HK-2 (cell line): ENCODE measurements around the gene CCDC63.
"Not testable (repeated sequence)": the region's sequence is repeated elsewhere in the genome, so short reads cannot be mapped to it uniquely, and the experiment has no call there.

Source experiments
- DNase-seq: peaks from one replicate; pipeline ENCODE4 v3.0.0-alpha.2; 2018; ENCODE audit not compliant: unreplicated experiment

CCDC63 gene

GRCh38 chr12:110923192-110923591 is 76.4 kb downstream of the CCDC63 start:
- DNase-seq, result no peak

DNA sequence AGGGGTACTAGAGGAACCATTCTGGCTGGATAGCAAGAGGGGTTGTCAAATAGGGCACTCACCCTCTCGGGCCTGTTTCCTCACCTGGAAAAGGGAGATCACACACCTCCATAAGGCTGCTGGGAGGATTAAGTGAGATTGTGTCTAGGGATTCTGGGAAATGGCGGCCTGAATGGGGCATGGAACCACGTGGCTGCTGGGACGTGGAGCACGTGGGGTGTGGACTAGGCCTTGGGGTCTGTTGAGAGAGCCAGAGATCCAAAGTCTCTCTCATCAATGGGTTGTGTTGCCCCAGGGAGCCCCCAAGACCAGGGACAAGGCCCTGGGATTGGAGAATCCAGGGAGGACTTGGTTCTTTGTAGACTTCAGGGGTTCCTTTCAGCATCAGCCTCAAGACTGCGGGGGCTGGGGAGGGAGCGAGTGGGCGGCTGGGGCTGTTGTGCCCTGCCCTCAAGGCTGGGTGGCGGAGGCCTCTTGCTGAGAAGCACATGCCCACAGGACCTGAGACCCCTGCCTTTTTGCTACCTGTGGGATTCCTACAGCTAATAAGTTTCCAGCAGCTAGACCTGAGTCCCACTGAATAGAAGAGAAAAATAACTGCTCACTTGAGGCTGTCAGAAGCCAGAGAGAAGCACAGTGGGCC is 77.0 kb downstream of the CCDC63 start:
- no peak for DNase-seq

DNA sequence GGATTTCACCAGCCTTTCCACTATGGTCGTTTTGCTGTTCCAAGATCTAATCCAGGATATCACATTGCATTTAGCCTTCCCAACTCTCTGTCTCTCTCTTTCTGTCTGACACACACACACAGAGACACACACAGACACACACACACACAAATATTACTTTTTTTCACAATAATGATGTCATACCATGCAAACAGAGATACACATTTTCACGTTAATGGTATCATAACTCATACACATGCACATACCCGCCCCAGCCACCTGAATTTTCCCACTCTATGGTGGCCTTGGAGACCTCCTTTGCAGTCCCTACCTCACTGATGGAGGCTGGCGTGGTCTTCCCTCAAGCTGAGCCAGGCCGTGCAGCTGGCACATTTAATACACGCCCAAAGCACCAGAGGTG is 80.8 kb downstream of the CCDC63 start:
- DNase-seq, result no peak

GRCh38 chr12:110928700-110929099 is 81.9 kb downstream of the CCDC63 start:
- DNase-seq, result no peak

- DNase-seq, result no peak
Observed at GRCh38 chr12:110929818-110930217, 83.0 kb downstream of the CCDC63 start.

DNA sequence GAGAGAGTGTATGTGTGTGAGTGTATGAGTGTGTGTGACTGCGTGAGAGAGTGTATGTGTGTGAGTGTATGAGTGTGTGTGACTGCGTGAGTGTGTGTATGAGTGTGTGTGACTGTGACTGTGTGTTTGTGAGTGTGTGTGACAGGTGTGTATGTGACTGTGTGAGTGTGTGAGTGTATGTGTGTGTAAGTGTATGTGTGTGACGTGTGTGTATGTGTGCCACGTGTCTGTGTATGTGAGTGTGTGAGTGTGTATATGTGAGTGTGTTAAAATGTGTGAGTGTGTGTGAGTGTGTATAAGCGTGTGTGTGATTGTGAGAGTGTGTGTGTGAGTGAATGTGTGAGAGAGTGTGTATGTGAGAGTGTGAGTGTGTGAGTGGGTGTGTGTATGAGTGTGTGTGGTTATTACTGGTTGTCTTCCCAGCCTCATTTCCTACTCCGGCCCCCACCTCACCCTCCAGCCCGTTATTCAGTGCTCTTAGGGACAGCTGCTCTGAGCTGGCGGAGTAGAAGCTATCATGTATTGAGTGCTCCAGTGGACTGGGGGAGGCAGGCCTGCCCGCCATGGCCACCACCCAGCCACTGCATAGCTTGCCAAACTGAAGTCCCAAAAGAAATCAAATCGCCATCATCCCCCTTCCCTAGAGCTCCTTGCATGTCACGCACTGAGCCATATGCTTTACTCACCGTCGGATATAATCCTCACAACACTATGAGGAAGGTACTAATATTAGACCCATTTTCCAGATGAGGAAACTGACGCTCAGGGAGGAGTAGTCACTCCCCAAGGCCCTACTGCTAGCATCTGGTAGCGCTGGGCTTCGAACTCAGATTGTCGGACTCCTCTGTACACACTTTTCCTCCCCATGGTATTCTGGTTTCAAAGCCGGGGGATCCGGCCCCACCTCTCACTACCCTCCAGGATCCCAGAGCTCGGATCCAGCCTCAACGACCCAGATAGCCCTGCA is 83.8 kb downstream of the CCDC63 start:
- no peak for DNase-seq

DNA sequence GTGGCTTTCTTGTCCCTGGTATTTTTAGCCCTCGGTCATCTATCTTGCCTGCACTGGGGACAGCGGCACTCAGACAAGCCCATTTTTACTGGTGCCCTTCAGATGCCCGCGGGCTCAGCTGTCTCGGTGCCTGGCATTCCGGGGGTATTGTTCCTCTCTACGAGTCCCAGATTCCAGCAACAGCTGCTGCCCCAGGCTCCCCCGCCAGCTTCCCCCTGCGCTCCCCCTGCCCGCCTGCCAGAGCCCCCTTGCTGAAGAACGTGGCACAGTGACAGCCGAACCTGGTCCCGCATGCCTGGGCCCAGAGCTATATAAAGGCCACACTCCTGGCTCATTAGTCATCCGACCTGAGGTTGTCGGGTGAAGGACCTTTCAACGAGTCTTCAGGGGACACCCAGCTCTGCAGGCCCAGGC is 84.5 kb downstream of the CCDC63 start:
- DNase-seq, result no peak

DNA sequence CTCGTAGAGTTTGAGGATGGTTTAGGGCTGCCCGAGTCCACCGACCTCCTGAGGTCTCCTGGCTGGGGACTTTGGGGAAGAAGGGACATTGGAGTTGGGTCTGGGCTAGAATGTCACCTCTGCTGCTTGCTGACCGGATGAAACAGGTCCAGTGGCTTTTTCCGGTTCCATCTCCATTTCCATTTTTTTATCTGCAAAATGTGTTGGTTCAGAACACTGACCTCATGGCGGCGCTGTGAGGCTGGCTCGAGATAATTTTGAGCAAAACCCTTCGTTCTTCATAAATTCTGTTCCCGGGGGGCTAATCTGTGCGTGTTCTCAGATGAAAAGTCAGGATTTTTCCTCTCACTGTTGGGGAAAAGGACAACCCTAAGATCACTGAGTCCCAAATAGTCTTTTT is 85.3 kb downstream of the CCDC63 start:
- DNase-seq, result no peak

DNA sequence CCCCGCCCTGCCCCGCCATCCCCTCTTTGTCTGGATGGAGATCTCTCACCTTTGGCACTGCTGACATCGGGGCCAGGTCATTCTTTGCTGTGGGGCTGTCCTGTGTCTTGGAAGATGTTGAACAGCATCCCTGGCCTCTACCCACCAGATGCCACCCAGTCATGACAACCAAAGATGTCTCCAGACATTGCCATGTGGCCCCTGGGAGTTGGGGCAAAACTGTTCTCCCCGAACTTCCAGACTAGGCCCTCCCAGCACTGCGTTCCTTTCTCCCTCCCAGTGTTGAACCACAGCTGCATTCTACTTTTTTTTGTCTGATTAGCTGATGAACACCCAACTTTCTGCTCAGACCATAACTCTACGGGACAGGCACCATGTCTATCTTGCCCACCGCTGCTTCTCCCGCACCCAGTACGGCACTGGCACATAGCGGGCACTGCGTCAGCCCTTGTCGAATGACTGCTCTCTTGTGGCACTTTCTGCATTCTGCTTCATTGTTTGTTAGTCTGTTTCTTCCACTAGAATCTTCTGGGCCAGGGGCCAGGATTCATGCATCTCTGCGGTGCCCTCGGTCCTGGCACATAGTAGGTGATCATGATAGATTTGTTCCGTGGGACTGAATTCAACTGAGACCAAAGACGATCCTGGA is 86.7 kb downstream of the CCDC63 start:
- DNase-seq, result no peak

- DNase-seq, result no peak
Observed at GRCh38 chr12:110934093-110934852, 87.5 kb downstream of the CCDC63 start.

DNA sequence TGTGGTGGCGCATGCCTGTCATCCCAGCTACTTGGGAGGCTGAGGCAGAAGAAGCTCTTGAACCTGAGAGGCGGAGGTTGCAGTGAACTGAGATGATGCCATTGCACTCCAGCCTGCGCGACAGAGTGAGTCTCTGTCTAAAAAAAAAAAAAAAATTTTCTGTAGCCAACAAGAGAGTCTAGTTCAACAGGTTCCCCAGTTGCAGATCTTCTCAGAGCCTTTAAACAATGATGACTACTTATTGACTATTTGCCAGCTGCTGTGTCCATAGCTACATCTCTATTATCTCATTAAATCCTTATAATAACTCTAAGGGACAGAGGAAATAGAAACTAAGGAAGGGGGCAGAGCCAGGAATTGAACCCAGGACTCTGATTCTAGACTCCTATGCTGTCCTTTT is 88.8 kb downstream of the CCDC63 start:
- DNase-seq, result no peak

DNA sequence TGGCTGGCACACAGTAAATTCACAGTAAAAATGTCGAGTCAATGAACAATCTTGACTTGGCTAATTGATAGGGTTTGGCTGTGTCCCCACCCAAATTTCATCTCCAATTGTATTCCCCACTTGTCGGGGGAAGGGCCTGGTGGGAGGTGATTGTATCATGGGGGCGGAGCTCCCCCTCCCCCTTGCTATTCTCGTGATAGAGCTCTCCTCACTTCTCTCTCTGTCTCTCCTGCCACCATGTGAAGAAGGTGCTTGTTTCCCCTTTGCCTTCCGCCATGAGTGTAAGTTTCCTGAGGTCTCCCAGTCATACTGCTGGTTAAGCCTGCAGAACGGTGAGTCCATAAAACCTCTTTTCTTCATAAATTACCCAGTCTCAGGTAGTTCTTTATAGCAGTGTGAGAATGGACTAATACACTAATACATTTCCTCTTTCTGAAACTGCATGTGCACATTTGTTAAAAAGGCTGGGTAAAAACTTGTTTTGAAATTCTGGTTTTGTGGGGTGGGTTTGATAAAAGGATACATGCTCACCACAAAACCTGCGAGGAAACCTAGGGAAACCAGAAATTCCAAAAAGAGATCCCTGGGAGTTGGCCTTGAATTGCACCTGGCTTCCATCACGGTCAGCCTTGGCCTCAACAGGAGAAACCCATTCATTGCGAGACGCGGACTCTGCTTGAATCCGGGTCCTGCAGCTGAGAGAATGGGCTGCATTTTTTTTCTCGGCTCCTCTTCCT is 89.7 kb downstream of the CCDC63 start:
- DNase-seq, result no peak

- DNase-seq, result peak; percentile 56
Observed at GRCh38 chr12:110937104-110937641, 90.4 kb downstream of the CCDC63 start.

GRCh38 chr12:110940296-110940695 is 93.5 kb downstream of the CCDC63 start:
- DNase-seq, result no peak

- no peak for DNase-seq
Observed at GRCh38 chr12:110940933-110941332, 94.1 kb downstream of the CCDC63 start.

GRCh38 chr12:110941391-110941790 is 94.6 kb downstream of the CCDC63 start:
- DNase-seq, result no peak

DNA sequence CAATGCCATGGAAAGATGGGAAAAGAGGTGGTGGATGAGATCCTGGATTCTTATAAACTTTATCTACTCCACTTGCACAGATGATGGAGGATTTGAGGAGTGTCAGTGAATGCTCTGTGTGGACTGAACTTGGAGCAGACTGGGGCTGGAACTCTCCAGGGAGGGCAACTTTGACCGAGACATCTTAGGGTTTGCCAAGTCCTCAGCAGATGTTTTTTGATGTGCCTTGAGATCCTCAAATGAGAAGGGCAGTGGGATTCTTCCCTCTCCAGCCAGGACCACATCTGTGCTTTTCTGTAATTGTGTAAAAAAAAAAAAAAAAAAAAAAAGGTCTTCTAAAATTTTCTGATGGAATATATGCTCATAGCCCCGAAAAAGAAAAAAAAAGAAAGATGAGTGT is 96.6 kb downstream of the CCDC63 start:
- DNase-seq, result no peak

- DNase-seq, result no peak
Observed at GRCh38 chr12:110948041-110948440, 101.3 kb downstream of the CCDC63 start.

- not testable (repeated sequence) for DNase-seq
Observed at GRCh38 chr12:110950466-110950865, 103.7 kb downstream of the CCDC63 start.

GRCh38 chr12:110950867-110951266 is 104.1 kb downstream of the CCDC63 start:
- not testable (repeated sequence) for DNase-seq
